MM.1S (cell line): Measurements from ENCODE around the gene PLOD1.

Experiments used
- CTCF ChIP-seq: fragments of 300-600 bp; sonication (generic); IDR thresholded peaks from 2 replicates; pipeline ENCODE4 v1.5.1; 2016; ENCODE audit warnings: antibody characterized with exemption, low read length, mixed read lengths
- EZH2phosphoT487 ChIP-seq: fragments of 300-600 bp; sonication (generic); IDR thresholded peaks from 2 replicates; pipeline ENCODE4 v1.6.1; 2018; ENCODE audit warnings: antibody characterized with exemption, low read length

GRCh38 chr1:12009318-12009947 is 74.9 kb downstream of the PLOD1 start:
- TF ChIP-seq CTCF (no peak), EZH2phosphoT487 (no peak)
